ENCODE results near the gene PGLYRP4.

DNA sequence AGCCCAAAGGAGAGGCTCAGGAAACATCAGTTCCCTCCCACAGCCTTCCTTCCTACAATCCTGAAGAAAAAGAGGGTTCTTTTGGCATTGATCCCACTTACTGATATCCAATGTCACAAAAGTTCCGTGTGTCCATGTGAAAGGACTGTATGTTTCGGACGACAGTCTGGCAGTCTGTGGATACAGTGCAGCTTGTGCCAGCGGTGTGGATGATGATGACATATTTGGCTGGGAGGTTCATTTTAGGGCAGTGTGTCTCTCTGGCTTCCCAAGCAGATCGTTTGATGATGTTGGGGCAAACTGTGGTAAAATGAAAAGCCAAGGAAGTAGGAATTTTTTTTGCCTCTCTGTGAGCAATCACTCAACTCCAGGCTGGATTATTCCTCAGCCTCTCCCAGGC, 46.3 kb downstream of the PGLYRP4 start:
- no peak for TF ChIP-seq POLR2A (IDR thresholded peaks at IDR 0.05)
- TF ChIP-seq, protein P1, sequence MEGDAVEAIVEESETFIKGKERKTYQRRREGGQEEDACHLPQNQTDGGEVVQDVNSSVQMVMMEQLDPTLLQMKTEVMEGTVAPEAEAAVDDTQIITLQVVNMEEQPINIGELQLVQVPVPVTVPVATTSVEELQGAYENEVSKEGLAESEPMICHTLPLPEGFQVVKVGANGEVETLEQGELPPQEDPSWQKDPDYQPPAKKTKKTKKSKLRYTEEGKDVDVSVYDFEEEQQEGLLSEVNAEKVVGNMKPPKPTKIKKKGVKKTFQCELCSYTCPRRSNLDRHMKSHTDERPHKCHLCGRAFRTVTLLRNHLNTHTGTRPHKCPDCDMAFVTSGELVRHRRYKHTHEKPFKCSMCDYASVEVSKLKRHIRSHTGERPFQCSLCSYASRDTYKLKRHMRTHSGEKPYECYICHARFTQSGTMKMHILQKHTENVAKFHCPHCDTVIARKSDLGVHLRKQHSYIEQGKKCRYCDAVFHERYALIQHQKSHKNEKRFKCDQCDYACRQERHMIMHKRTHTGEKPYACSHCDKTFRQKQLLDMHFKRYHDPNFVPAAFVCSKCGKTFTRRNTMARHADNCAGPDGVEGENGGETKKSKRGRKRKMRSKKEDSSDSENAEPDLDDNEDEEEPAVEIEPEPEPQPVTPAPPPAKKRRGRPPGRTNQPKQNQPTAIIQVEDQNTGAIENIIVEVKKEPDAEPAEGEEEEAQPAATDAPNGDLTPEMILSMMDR (IDR thresholded peaks at IDR 0.05): no peak

All from adrenal gland (tissue), 5 donors.